GM19395 (cell line): ENCODE results near the gene BOD1.

Source experiments
- ATAC-seq: cut with Tn5 transposase; IDR thresholded peaks from one replicate; pipeline ENCODE4 v1.9.1; 2021; ENCODE audit warnings: mild to moderate bottlenecking, moderate library complexity; ENCODE audit not compliant: unreplicated experiment

The BOD1 gene

GRCh38 chr5:173642191-173642816, 25.9 kb upstream of the BOD1 start:
- ATAC-seq: no peak

DNA sequence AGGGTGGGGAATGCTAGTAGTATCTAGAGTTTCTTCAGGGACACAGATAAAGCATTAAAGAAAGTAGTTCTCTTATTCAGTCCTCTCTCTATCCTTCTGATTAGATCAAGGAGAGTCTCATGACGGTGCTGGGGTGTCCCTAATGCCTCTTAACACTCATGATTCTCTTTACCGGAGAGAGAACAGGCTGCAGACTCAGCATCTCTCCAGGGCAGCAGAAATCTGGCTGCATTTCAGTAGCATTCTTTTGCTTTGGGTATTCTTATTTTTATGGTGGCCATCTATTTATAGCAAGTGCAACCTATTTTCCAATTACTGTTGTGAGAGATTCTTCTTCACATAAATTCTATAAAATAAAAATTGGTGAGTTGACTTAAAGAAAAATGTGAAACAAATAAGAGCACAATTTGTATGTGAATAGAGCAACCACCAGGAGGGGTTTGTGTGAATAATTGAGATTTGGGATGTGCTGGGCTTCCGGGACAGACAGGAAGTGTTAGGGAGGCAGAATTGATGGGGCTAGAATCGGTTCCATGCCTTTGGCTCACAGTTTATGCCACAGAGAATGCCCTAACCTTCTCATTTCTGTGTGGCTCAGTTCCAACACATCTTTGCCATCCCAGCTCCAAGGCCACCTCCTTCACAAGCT, 23.8 kb upstream of the BOD1 start:
- ATAC-seq: no peak

DNA sequence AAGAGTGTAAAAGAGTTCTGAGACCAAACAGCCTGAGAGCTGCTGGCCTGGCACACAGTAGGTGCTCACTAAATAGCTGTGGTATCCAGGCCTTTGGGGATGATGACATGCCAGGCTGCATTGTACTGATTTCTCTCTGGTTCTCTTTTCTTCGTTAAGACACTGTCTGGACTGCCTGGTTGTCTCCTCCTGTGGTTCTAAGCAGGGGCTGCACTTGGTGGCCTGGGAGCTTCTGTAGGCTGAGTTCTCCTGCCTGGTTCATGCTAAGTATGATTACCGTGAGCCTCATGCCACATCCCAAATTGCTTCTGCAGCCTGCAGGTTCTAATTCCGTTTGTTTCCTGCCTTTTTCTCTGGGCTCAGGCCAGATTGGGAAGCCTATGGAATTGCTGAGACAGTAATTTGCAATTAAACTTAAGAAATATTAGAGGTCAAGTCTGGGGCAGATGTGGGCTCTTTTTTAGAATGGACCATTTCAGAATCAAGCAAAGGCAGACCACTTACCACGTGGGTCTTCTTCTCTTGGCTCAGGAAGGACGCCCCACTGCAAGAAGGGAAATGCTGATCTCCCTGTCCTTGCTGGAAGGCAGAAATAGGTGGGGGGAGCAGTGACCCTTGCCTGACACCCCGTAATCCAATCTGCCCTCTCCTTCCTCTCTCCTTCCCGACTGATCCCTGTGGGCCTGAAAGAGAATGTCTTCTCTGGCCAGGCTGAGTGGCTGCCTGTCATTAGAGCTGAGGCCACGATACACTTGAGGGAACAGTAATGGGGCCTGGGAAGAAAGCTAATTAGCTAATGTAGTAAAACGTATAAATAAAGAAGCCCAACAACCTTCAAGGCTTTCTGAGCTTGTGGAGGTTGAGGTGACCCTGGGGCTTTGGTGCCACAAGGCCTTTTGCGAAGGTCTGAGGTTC, 21.9 kb upstream of the BOD1 start:
- ATAC-seq: no peak

GRCh38 chr5:173637340-173637739, 20.9 kb upstream of the BOD1 start:
- no peak for ATAC-seq

DNA sequence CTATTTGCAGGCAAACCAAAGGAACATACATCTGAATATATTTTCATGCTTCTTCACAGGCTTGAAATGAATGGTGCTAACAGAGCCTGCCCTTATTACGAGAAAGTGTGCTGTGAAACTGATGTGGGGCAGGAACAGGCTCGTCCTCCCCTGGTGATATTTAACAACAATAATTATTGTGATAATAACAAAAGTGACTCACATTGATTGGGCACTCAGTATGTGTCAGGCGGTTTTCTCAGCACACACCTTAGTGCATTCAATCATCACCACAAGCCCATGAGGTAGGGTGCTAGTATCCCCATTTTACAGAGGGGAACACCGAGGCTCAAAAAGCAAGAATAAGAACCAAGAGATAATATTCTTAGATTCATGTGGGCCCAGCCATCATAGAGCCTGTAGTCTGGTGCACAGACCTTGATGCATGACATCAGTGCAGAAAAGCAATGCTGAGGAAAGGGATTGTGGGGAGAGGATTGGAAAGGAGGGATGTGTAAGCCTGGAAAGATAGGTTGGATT, 18.1 kb upstream of the BOD1 start:
- no peak for ATAC-seq

DNA sequence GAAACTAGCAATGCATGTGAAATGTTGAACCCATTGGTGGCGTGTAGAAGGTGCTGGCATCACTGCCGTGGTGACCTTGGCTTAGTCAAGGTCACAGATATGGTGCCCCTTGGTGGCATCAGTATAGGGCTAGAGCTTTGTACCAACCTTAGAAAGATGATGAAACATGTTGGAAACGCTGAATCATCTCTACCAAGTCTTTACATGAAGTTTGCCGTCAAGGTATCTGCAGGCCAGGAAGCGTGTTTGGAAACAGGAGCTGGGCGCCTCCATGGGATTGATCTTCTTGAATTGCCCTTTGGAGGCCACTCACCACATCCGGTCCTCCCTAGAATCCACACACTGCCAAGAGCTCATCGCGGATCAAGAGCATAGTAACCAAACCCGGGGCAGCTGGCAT, 16.9 kb upstream of the BOD1 start:
- no peak for ATAC-seq

GRCh38 chr5:173631478-173631877, 15.0 kb upstream of the BOD1 start:
- no peak for ATAC-seq

DNA sequence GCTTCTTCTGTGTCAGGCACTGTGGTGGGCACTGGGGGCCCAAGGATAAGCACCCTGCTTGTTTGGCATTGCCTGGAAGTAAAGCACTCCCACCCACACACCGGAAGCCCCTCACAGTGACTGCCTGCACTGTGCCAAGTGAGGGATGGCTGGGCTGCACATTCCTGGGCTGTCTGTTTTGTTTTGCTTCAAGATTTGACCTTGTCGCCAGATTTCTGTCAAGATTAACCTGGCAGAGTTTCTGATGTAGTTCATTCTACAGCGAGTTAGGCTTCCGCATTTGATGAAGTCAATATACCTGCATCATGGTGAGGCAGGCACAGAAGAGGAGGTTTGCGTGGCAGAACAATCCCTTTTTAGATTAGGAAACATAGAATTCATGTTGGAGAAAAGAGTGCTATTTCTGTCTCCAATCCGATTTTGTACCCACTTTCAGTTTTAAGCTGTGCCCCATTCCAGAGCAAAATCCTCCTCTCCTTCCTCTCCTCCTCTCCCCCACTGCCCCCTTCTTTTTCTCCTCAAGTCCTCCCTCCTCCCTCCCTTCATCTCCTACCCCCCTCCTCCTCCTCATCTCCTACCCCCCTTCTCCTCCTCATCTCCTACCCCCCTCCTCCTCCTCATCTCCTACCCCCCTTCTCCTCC, 14.4 kb upstream of the BOD1 start:
- no peak for ATAC-seq

GRCh38 chr5:173629628-173630027, 13.2 kb upstream of the BOD1 start:
- no peak for ATAC-seq

DNA sequence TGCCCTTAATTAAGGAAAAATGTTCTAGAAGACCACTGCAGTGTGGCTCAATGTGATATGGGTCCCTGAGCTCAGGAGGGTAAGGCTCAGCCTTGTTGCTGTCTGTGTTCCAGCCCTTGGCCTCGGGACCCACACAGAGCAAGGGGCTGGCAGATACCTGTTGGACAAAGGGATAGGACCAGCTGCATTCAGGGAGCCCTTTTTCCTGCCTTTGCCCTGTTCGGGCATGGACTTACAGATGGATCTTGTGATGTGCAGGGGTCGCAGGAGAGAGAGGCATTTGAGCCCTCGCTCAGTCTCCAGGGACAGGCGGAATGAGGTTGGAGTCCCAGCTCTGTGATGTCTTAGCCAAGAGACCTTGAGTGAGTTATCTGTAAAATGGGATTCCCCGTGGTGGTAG, 12.1 kb upstream of the BOD1 start:
- ATAC-seq: no peak

DNA sequence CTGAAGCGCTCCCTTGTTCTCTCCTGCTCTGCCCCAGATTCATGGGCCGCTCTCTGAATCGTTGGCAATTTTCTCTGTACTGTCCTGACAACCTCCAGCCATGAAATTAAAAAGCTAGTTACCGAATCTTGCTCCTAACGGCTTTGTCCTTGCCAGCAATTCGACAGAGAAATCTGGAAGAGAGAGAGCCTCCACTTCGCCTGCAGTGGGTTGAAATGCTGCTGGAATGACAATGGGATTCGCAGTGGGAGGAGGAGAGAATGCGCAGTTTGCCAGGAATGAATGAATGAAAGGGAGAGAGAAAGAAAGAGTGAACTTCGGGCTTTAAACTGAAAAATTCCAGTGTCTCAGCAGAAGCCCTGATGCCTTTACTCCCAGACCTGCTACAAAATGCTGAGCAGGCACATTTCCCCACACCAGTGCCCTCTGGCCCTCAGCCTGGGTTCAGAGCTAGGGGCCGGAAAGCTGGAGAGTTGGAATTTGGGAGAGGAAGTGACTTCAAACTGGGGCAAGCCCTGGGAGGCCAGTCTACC, 11.5 kb upstream of the BOD1 start:
- ATAC-seq: no peak

GRCh38 chr5:173627271-173627670, 10.8 kb upstream of the BOD1 start:
- ATAC-seq: no peak

DNA sequence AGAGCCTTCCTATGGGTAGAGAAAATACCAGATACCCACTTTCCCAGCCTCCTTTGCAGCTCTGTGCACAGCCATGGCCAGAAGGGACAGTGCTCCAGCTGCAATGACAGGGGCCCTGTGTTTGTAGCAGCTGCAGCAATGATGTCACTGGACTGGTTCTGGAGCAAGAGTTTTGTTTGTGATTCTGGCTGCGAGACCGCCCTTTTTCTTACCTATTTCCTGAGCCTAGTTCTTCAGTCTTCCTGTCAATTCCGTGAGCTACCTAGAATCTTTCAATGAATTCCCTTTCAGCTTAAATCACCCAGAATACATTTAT, 10.0 kb upstream of the BOD1 start:
- no peak for ATAC-seq

DNA sequence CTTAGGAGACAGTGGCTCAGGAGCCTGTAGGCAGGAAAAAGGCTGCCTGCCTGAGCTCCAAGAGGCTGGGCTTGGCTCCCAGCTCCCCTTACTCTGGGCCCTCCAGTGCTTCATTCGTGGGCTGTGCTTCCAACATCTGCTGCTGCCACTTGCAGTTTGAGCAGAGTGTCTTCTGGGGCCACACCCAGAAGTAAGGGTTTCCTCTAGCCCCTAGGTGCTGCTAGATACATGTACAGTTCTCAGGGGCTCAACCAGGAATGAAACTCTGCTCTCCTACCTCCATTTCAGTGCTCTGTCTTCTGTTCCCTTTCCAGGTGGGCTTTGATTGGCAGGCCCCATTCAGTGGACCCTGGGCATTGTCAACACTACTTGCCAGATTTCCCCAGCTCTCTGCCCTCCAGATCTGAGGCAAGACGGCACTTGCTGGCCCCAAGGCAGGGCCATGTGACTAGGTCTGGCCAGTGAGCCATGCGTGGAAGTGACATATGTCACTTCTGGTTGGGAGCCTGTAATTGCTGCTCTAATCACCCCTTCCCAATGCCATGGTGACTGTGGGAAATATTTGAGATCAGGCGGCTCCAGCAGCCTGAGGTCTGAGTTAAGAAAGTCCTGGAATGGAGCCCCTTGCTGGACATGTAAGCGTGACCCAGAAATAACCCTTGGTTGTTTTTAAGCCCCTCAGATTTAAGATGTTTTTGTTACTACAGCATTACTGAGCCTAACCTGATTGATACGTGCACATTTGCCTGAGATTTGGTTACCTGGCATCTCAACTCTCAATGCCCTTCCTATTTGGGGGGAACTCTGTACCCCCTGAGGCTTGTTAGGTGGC, 9.4 kb upstream of the BOD1 start:
- ATAC-seq: peak; percentile 78

DNA sequence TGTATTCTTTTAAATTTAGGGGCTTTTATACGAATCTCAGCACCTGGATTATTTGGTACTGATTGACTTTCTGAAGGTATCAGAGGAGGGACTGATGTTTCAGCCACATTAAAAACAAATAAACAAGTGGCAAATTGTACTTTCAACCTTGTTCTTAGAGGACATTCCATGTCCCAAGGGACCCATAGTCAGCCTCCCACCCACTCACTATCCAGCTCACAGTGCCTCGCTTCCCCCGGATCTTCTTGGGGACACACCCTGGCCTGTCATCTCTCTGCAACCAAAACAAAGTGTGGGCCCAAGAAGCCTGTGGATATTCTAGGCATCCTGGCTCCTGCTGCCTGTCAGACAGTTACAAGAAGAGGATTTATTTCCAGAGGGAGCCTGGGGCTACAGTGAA, 8.8 kb upstream of the BOD1 start:
- no peak for ATAC-seq

GRCh38 chr5:173624282-173624681, 7.8 kb upstream of the BOD1 start:
- ATAC-seq: no peak

DNA sequence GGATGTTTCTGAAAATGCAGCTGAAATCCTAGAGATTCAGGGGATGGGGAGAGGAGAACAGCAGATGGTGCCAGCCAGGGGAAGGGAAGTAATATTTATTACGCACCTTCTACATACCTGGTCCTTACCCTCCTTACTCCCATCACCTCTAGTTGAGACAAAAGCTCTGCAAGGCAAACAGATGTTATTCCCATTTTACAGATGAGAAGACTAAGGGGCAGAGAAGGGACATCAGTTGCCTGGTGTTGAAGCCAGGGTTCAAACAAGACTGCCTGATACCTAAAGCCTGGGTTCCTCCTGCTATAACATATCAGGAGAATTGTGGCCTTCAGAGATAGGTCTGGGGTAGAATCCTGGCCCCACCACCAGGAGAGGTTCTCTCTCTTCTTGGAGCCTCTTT, 7.3 kb upstream of the BOD1 start:
- no peak for ATAC-seq

DNA sequence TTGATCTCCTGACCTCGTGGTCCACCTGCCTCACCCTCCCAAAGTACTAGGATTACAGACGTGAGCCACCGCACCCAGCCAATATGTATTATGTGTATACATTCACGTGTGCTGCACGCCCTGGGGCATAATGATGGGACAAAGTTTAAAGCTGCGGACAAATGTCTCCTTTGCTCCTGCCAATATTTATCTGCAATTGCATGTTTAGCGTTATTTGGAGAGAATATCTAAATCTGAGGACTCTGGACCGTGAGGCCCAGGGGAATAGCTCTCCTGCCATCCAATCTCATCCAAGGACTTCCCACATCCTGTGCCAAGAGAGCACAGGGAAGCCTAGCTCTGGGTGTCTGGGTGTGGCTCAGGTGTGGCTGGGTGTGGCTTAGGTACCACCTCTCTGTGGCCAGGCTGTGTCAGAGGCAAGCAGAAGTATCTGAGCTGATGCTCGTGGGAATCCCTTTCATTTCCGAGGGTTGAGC, 6.9 kb upstream of the BOD1 start:
- ATAC-seq: no peak

DNA sequence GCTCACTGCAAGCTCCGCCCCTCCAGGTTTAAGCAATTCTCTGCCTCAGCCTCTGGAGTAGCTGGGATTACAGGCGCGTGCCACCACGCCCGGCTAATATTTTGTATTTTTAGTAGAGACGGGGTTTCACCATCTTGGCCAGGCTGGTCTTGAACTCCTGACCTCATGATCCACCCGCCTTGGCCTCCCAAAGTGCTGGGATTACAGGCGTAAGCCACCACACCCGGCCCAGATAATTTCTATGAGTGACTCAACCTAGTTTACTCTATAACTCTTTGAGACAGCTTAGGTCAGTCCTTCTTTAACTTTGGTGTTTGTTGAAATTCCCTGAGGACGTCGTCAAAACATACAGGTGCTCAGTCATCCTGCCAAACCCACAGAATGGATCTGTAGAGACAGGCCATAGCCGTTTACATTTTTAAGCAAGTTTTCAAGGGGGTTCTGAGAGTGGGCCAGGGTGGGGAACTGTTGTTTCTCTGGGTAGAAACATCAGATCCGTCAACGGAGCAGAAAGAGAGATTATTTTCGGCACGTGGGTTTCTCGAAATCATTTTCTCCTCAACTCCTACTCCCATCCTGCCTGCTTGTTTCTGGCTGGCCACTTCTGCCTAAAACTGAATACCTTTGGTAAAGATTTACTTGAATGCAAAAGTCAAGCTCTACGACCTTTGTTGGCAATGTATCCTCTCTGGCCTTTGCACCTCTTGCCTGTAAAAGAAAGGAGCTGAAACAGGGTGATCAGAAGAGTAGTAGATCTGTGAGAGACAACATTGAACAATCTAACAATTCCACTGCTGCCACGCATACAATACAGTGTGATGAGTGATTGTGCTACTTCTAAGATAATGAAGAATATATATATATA, 6.0 kb upstream of the BOD1 start:
- no peak for ATAC-seq
